ENCODE measurements around the gene CYB5R4. TPM values are rescaled to one million over a fixed set of nuclear protein-coding genes. Genes with fewer than 3 reads are reported as not detected.

Gene CYB5R4, protein sequence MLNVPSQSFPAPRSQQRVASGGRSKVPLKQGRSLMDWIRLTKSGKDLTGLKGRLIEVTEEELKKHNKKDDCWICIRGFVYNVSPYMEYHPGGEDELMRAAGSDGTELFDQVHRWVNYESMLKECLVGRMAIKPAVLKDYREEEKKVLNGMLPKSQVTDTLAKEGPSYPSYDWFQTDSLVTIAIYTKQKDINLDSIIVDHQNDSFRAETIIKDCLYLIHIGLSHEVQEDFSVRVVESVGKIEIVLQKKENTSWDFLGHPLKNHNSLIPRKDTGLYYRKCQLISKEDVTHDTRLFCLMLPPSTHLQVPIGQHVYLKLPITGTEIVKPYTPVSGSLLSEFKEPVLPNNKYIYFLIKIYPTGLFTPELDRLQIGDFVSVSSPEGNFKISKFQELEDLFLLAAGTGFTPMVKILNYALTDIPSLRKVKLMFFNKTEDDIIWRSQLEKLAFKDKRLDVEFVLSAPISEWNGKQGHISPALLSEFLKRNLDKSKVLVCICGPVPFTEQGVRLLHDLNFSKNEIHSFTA
- 10 to 100 TPM; 36.0 to 36.1 TPM for total RNA-seq

DNA sequence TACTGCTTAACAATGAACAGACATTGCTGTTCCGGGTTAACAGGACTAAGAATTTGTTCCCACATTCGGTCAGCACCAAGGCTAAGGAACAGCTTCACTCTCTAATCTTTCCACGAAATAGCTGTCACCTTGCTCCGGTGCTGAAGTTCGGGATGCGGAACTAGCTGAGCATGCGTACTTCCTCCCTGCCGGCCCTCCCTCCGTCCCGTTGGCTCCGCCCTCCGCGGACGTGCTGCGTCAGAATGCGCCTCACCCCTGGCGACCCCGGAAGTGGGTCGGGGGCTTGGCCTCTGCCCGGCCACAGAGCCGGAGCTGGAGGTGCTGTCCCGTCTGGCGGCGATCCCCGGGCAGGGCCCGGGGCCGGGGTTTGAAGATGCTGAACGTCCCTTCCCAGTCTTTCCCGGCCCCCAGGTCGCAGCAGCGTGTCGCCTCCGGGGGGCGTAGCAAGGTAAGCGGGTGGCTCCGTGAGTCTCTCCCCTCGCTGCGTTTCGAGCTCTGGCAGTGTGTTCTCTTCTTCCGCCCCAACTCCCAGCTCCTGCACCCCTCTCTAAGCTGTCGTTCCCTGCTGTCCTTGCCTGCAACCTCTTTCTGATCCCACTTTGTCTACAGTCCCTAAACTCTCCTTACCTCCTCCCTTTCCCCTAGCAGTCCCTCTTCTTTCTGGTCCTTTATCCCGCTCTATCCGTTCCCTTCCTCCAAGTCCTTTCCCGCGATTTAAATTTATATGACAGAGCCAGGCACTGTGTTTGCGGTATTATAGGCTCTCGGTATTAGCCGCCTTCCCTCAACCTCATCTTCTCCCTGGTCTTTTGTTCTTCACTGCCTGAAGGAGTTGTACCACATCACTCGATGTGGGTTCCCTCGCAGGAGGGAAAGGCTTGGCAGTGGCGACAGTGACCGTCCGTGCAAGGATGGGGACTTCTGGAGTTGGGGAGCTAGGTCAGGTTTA, at the start of gene CYB5R4:
CYB5R4 (plus strand) TSS at position 280 of the 949 bp plus-strand sequence; CDS start at position 374, 94 bp downstream.
- peaks cover 28% of the 10 kb centered on the region for H3K4me1 Mint-ChIP-seq
- ChIA-PET POLR2A (interaction anchor here (0.6 to 1.9 kb wide), 3 partner anchors 10 to 1810 kb away, joined by 3 to 6 read pairs (median 3); no protein-coding TSS in a partner anchor), CTCF (interaction anchor here (0.8 to 2.9 kb wide), 10 partner anchors 10 to 795 kb away, joined by 3 to 20 read pairs (median 4); partner anchors contain the start of genes CEP162 and UBE3D)
- H3K27ac Mint-ChIP-seq = peak within 1 kb of the TSS; percentile 79
- peaks cover 7% of the 10 kb centered on the region for H3K36me3 Mint-ChIP-seq (ENCODE audit: low read depth)
- H3K27me3 Mint-ChIP-seq = peaks cover 13% of the 10 kb centered on the region
- H3K4me3 Mint-ChIP-seq = peak within 1 kb of the TSS; percentile 100
- no peaks in the 10 kb centered on the region for H3K9me3 Mint-ChIP-seq
- DNase-seq = peak; percentile 95

DNA sequence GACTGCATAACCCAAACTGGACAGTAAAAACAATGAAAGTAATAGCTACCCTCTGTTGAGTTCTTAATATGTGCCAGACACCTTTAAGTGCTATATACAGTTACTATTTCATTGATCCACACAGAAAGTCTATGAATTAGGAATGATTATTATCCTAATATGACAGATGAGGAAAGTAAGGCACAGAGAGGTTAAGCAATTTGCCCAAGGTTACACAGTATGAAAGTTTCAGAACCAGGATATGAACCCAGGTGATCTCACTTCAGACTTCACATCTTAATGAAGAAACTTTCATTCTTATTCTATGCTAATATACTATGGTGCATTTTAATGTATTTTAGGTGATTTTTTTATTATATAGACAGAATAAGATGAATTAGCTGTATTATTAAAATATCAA, 46.9 kb upstream of the CYB5R4 start:
- DNase-seq = no peak
- Mint-ChIP-seq H3K4me3 (no peak overlapping the region), H3K4me1 (no peaks in the 10 kb centered on the region), H3K36me3 (ENCODE audit: low read depth) (no peaks in the 10 kb centered on the region), H3K9me3 (no peaks in the 10 kb centered on the region), H3K27ac (no peak overlapping the region), H3K27me3 (no peaks in the 10 kb centered on the region)
- ChIA-PET POLR2A (no interaction called here), CTCF (no interaction called here)

DNA sequence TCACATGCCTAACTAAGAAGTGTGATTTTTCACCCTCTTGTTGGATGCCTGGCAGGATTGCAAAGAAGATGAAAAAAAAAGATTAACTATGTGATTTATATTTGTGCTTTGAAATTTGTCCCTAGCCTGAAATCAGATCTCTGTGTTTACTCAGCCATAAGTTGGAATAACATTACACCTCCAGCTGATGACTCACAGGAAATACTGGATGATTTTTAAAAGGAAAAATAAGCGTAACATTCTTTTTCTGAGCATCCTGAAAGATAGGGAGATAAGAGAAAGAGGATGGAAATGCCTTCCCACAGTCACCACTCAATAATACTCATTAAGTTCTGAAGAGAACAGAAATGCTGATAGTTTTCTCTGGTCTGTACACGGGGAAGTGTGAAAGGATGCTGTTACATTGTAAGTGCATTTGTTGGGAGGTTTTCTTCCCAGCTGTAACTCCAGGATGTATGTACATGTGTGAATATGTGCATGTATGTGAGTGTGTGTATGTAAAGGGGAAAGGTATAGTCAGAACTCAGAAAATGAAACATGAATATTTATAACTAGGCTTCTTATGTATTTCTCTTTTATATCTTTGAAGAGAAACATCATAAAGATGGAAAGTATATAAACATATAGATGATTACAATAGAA, 43.7 kb upstream of the CYB5R4 start:
- CTCF ChIA-PET = no interaction called here
- Mint-ChIP-seq H3K27ac (no peak overlapping the region), H3K36me3 (ENCODE audit: low read depth) (no peaks in the 10 kb centered on the region), H3K4me3 (no peak overlapping the region), H3K9me3 (no peaks in the 10 kb centered on the region), H3K4me1 (no peaks in the 10 kb centered on the region), H3K27me3 (no peaks in the 10 kb centered on the region)
- DNase-seq = no peak
- POLR2A ChIA-PET = no interaction called here

DNA sequence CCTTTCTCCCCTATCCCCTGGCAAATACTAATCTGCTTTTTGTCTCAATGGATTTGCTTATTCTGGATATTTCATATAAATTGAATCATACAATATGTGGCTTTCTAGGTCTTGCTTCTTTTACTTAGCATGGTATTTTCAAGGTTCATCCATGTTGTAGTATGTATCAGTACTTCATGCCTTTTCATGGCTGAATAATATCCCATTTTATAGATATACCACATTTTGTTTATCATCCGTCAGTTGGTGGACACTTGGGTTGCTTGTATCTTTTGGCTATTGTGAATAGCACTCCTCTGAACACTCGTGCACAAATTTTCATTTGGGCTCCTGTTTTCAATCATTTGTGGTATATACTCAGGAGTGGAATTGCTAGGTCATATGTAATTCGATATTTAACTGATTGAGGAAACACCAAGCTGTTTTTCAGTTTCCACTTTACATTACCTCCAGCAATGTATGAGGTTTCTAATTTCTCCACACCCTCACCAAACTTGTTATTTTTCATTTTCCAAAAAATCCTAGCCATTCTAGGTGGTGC, 36.8 kb upstream of the CYB5R4 start:
- DNase-seq = no peak
- no peaks in the 10 kb centered on the region for H3K9me3 Mint-ChIP-seq
- CTCF ChIA-PET = no interaction called here
- H3K4me3 Mint-ChIP-seq = no peak overlapping the region
- no peak overlapping the region for H3K27ac Mint-ChIP-seq
- H3K36me3 Mint-ChIP-seq (ENCODE audit: low read depth) = no peaks in the 10 kb centered on the region
- no peaks in the 10 kb centered on the region for H3K4me1 Mint-ChIP-seq
- POLR2A ChIA-PET = no interaction called here
- H3K27me3 Mint-ChIP-seq = no peaks in the 10 kb centered on the region

DNA sequence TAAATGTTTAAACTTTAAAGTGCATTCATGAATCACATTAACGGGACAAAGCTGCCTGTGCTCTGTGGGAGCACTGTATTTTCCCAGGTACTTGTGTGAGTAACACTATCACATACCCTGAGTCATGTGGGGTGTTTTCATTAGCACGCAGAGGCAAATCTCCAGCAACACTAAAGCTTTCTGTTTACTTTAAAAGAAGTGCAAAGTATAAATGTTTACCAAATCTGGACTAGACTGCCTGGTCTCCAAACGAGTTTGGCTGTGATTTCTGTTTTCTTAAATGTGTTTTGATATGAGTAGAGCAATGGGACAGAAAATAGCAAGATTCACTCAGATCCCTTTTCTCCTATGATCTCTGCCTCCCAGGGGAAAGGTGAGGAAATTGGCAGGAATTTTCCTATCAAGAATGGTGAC, 35.1 kb upstream of the CYB5R4 start:
- Mint-ChIP-seq H3K4me3 (no peak overlapping the region), H3K27me3 (no peaks in the 10 kb centered on the region), H3K36me3 (ENCODE audit: low read depth) (no peaks in the 10 kb centered on the region), H3K9me3 (no peaks in the 10 kb centered on the region), H3K27ac (no peak overlapping the region), H3K4me1 (no peaks in the 10 kb centered on the region)
- DNase-seq = no peak
- CTCF ChIA-PET = no interaction called here
- POLR2A ChIA-PET = no interaction called here

DNA sequence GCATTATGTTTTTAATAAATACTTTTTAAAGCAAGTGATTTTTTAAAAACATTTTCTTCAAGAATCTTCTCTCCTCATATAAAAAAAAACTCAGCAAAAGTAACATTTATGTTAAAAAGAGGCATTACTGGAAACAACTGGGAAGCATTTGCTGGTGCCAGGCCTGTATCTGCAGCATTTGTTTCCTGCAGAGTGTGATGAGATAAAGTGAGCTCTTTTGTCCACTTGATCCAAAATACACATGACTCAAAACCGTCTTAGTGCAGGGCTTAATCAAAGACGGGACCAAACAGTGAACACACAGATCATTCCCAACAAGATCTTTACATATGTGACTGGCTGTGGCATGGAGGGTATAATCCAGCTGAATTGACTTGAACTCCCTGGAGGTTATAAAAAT, 34.7 kb upstream of the CYB5R4 start:
- Mint-ChIP-seq H3K9me3 (no peaks in the 10 kb centered on the region), H3K27ac (no peak overlapping the region), H3K4me3 (no peak overlapping the region), H3K36me3 (ENCODE audit: low read depth) (no peaks in the 10 kb centered on the region), H3K27me3 (no peaks in the 10 kb centered on the region), H3K4me1 (no peaks in the 10 kb centered on the region)
- DNase-seq = no peak
- ChIA-PET POLR2A (no interaction called here), CTCF (no interaction called here)

DNA sequence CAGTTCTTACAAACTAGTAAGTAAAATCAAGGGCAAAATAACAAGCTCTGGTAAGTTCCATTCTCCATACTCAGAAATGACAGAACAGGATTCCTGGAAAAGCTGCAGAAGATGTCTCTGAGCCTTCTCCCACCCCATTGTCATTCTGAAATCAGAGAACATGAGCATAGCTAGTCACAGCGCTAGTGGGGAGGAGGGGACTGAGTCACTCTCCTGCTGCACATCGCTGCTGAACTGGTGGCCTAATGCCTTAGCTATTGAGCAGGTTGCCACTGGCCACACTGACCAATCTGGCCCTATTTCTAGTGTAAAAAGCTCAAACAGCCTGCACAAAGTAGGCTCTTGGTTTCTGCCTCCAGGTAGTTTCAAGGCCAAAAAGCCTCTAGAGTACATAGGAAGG, 32.4 kb upstream of the CYB5R4 start:
- H3K4me3 Mint-ChIP-seq = no peak overlapping the region
- no peaks in the 10 kb centered on the region for H3K4me1 Mint-ChIP-seq
- peaks cover 2% of the 10 kb centered on the region for H3K27me3 Mint-ChIP-seq
- H3K9me3 Mint-ChIP-seq = no peaks in the 10 kb centered on the region
- ChIA-PET POLR2A (no interaction called here), CTCF (no interaction called here)
- no peak overlapping the region for H3K27ac Mint-ChIP-seq
- H3K36me3 Mint-ChIP-seq (ENCODE audit: low read depth) = no peaks in the 10 kb centered on the region
- no peak for DNase-seq

DNA sequence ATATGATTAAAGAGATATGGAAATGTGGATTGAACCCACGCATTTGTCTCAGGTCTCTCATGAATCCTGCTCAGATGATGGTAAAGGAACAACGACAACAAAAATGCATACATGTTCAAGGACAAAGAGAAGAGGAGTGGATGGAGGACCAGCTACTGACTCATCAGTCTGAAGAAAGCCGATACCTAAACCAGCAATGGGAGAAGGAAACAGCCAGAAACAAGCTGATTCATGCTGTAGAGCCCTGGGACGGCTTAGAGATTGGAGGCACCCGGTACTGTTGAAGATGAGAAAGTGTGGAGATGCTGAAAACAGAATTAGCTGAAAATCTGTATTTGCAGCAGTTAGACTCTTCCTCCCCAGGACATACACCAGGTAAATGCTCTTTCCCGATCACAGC, 20.8 kb upstream of the CYB5R4 start:
- Mint-ChIP-seq H3K36me3 (ENCODE audit: low read depth) (no peaks in the 10 kb centered on the region), H3K4me3 (no peak overlapping the region), H3K27ac (no peak overlapping the region), H3K4me1 (no peaks in the 10 kb centered on the region), H3K9me3 (no peaks in the 10 kb centered on the region), H3K27me3 (peaks cover 7% of the 10 kb centered on the region)
- POLR2A ChIA-PET = no interaction called here
- DNase-seq = no peak
- CTCF ChIA-PET = no interaction called here

DNA sequence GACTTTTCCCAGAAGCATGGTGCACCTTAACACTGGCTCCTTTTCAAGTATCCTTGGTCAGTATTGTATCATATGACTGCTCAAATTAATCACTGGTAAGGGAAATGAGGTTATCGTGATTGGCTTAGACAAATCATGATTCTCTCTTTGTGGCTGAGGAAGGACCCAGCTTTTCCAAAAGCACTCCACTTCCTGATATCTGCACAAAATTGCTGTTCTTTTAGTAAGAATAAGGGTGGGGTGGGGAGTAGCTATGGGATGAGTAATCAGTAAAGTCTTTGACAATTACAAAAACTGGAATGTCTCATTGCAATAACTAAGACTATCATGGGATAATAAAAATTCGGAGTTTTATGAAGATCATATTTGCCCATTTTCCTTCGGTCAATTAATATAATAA, 15.3 kb upstream of the CYB5R4 start:
- no peak for DNase-seq
- H3K4me3 Mint-ChIP-seq = no peak overlapping the region
- CTCF ChIA-PET = no interaction called here
- H3K27me3 Mint-ChIP-seq = peaks cover 21% of the 10 kb centered on the region
- H3K36me3 Mint-ChIP-seq (ENCODE audit: low read depth) = no peaks in the 10 kb centered on the region
- POLR2A ChIA-PET = no interaction called here
- no peaks in the 10 kb centered on the region for H3K4me1 Mint-ChIP-seq
- no peak overlapping the region for H3K27ac Mint-ChIP-seq
- no peaks in the 10 kb centered on the region for H3K9me3 Mint-ChIP-seq

DNA sequence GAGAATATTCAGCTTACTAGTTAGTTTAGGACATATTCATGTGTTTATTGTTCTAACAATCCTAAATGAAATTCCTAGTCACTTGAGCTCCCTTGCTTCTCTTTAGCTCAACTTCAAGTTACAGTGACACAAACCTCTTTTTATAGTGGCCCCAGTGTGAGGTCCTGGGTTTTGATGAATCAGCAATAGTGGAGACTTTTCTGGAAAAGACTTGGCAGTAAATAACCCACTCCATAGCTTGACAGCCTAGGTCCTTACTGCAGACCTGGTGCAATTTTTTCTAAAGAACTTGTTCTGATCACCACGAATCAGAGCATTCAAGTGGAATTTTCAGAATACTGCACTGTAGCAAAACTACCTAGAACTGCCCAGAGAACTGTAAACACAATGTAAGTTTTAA, 13.2 kb upstream of the CYB5R4 start:
- no peaks in the 10 kb centered on the region for H3K4me1 Mint-ChIP-seq
- no peaks in the 10 kb centered on the region for H3K9me3 Mint-ChIP-seq
- POLR2A ChIA-PET = no interaction called here
- no peaks in the 10 kb centered on the region for H3K36me3 Mint-ChIP-seq (ENCODE audit: low read depth)
- H3K27me3 Mint-ChIP-seq = peaks cover 30% of the 10 kb centered on the region
- DNase-seq = no peak
- CTCF ChIA-PET = no interaction called here
- H3K27ac Mint-ChIP-seq = no peak overlapping the region
- H3K4me3 Mint-ChIP-seq = no peak overlapping the region

DNA sequence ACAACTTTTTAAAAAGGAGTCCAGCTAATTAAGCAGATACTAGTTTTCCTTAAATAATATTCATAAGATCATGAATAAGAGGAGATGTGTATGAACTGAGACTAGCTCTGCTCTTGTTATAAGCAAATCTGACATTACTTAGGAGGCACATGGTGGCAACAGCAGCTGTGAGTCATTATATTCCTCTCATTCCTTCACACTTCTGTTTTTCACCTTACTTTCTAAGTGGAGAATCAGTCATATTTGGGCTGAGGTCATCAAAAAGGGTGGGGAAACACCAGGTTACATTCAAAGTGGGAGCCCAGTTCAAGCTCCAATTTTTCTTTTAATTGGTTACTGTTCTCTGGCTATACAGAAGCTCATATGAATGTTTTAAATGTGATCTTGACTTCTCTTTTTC, 12.3 kb upstream of the CYB5R4 start:
- no peak overlapping the region for H3K27ac Mint-ChIP-seq
- H3K9me3 Mint-ChIP-seq = no peaks in the 10 kb centered on the region
- no peaks in the 10 kb centered on the region for H3K4me1 Mint-ChIP-seq
- CTCF ChIA-PET = interaction anchor here (1.1 kb wide), 1 partner anchor 13 kb away, joined by 4 read pairs; no protein-coding TSS in a partner anchor
- DNase-seq = no peak
- peaks cover 35% of the 10 kb centered on the region for H3K27me3 Mint-ChIP-seq
- H3K4me3 Mint-ChIP-seq = no peak overlapping the region
- POLR2A ChIA-PET = no interaction called here
- H3K36me3 Mint-ChIP-seq (ENCODE audit: low read depth) = no peaks in the 10 kb centered on the region

DNA sequence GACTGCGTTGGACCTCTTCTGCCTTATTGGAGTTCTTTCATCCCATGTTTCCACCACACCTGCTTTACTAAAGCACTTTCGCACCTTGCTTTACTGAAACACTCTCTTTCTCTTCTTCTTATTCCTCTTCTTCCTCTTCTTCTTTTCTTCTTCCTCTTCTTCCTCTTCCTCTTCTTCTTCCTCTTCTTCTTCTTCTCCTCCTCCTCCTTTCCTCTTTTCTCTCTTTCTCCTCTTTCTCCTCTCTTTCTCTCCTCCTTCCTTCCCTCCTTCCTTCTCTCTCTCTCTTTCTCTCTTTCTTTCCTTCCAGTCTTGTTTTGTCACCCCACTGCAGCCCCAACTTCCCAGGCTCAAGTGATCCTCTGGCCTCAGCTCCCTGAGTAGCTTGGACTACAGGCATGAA, 10.4 kb upstream of the CYB5R4 start:
- Mint-ChIP-seq H3K36me3 (ENCODE audit: low read depth) (no peaks in the 10 kb centered on the region), H3K9me3 (no peaks in the 10 kb centered on the region), H3K27ac (no peak overlapping the region), H3K27me3 (peaks cover 49% of the 10 kb centered on the region), H3K4me3 (no peak overlapping the region), H3K4me1 (peaks cover 5% of the 10 kb centered on the region)
- ChIA-PET POLR2A (no interaction called here), CTCF (no interaction called here)
- no peak for DNase-seq

DNA sequence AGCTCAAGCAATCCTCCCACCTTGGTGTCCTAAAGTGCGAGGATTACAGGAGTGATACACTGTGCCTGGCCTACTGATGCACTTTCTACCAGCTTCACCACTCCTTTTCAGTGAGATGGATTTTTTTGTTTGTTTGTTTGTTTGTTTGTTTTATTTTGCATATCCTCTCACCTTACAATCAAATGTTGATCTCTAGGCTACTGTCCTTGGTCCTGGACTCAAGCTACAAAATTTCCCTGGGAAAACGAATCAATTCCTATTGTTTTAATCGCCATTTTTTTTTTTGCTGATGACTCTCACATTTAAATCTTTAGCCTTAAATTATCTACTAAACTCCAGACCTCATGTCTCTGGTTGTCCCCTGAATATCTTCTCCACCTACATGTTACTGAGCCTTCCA, 9.9 kb upstream of the CYB5R4 start:
- H3K27me3 Mint-ChIP-seq = peaks cover 54% of the 10 kb centered on the region
- H3K9me3 Mint-ChIP-seq = no peaks in the 10 kb centered on the region
- no peak for DNase-seq
- H3K4me3 Mint-ChIP-seq = no peak overlapping the region
- H3K4me1 Mint-ChIP-seq = peaks cover 8% of the 10 kb centered on the region
- no peak overlapping the region for H3K27ac Mint-ChIP-seq
- H3K36me3 Mint-ChIP-seq (ENCODE audit: low read depth) = no peaks in the 10 kb centered on the region
- ChIA-PET CTCF (no interaction called here), POLR2A (no interaction called here)

All from activated CD4-positive, alpha-beta memory T cell treated with anti-CD3 and anti-CD28 coated beads, Interleukin-2, amount 10 ng/mL, durations not matched to agents 7 days and 5 days (primary cell).